Fibroblast of the aortic adventitia (primary cell): ENCODE data around the gene PRMT1. TPM values are rescaled to one million over a fixed set of nuclear protein-coding genes. Genes with fewer than 3 reads are reported as not detected.

ENCODE experiments used
- DNase-seq: peaks from one replicate; pipeline ENCODE4 v3.0.0-alpha.2; 2010; ENCODE audit warnings: low read depth
- H3K4me3 ChIP-seq: 2 replicates; pipeline ENCODE4 v1.5.1; 2011; ENCODE audit warnings: low read depth, mild to moderate bottlenecking, control low read depth, low read length, moderate library complexity
- CTCF ChIP-seq: IDR thresholded peaks from 2 replicates; pipeline ENCODE4 v1.5.1; 2011; ENCODE audit warnings: mild to moderate bottlenecking, low read length, control low read depth, inconsistent platforms; ENCODE audit not compliant: insufficient read depth
- total RNA-seq: library from RNA; depleted of rRNA; stranded (reverse); fragments of >200 nt; gene quantifications from 2 replicates; pipeline ENCODE4 v1.2.3, GENCODE V29; 2012; ENCODE audit warnings: low replicate concordance

PRMT1 gene
- total RNA-seq, 1 donor: 164 TPM

DNA sequence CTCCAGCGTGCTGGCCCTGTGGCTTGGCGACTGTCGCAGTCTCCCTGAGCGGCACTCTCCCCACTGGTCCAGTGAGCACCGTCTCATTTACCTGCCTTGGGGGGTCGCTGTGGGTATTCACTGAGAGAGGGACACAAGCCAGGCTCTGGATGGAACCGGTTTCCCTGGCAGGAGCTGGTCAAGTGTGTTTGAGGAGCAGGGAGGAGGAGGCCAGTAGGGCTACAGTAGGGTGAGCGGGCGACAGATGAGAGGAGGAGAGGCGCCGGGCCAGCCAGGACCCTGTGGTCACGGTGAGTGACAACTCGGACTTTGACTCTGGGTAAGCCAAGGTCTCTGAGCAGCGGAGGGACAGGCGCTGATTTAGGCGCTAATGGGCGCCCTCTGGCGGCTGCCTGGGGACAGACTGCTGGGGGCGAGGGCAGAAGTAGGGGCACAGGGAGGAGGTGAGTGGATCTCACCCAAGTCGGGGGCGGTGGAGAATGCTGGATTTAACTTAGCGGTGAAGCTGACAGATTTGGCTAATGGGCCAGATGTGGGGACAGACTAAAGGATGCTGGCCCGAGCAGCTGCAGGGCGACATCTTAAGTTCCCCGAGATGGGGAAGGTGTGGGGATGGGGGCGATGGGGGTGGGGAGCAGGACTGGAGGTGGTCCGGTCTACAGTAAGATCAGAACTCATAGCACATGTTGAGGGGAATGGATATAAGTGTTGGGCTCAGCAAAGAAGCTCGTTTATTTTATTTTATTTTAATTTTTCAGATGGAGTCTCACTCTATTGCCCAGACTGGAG lies 4.7 kb upstream of the PRMT1 start:
- TF ChIP-seq CTCF: peak; percentile 97
- DNase-seq: peak; percentile 67
- H3K4me3 ChIP-seq: peak overlapping the region; percentile 9

DNA sequence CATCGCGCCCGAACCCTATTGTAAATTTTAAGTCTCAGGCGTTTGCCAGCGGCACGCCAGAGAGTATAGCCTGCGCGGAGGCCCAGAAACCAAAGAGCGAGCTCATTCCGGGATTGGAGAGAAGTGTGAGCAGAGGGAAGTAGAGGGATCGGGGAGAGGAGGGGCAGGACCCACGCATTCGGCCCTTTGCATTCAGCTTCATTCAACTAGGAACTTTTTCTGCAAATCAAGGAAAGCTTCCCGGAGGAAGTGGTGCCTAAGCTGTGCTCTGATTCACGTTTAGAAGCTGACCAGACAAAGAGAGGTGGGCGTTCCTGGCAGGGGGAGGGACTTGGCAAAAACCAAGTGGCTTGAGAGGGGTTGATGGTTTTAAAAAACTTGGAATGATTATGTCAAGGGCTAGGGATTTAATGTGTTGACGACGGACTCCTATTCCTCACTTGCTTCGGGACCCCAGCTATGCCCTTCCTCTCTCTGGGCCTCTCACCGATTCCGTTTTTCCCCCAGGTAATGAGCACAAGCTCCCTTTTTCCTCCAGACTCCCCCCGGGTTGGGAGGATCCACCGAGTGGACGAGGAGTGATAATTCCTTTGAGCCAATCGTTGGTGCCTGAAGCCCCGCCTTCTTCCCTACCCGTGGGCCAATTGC lies 811 bp upstream of the PRMT1 start:
- TF ChIP-seq CTCF: no peak
- peak; percentile 97 for DNase-seq
- H3K4me3 ChIP-seq: peak overlapping the region; percentile 65

- DNase-seq: peak; percentile 100
- no peak for TF ChIP-seq CTCF
- H3K4me3 ChIP-seq: peak overlapping the region; percentile 99
These were observed 264 bp upstream of the PRMT1 start for GRCh38 chr19:49676784-49677230.

DNA sequence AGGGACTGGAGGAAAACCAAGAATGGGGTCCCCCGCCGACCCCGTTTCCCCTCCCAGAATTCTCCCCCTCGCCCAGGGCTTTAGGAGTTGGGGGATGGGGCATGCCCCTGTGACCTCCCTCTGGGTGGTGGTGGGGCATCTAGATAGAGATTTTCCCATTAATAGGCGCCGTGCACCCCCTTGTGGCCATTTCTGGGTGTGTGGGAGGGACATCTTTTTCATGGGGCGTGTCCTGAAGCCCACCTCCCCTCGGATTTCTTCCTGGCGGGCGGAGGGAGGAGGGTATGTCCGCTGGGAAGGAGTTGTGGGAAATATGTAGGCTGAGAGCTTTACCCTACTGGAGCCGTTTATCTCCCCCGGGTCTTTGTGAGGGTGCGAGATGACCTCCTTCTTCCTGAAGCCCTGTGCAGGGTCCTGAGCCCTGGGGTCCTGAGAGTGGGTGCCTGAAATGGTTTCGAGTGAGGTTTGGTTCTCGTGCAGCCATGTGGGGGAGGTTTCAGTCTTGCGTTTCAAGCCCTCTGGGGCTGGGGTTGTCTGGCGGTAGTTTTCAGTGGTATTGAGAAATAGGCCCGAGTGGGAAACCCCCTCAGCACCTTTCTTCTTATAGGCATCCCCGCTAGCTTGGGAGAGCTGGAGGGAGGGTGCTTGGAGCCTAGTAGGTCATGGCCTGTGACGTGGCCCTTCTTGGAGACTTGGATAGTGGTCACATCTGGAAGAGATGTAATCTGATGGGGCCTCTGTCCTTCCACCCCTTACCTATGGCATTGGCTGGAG lies 1.0 kb downstream of the PRMT1 start:
- peak overlapping the region; percentile 99 for H3K4me3 ChIP-seq
- peak; percentile 58 for DNase-seq
- TF ChIP-seq CTCF: peak; percentile 67

GRCh38 chr19:49678985-49679770 lies 2.1 kb downstream of the PRMT1 start:
- H3K4me3 ChIP-seq: peak overlapping the region; percentile 1
- no peak for DNase-seq

More at GRCh38 chr19:49678985-49679770, 2.1 kb downstream of the PRMT1 start:
- TF ChIP-seq CTCF: no peak
